Measurements from ENCODE around the gene DDIT3.
"Not testable (repeated sequence)": the region's sequence is repeated elsewhere in the genome, so short reads cannot be mapped to it uniquely, and the experiment has no call there.

DNA sequence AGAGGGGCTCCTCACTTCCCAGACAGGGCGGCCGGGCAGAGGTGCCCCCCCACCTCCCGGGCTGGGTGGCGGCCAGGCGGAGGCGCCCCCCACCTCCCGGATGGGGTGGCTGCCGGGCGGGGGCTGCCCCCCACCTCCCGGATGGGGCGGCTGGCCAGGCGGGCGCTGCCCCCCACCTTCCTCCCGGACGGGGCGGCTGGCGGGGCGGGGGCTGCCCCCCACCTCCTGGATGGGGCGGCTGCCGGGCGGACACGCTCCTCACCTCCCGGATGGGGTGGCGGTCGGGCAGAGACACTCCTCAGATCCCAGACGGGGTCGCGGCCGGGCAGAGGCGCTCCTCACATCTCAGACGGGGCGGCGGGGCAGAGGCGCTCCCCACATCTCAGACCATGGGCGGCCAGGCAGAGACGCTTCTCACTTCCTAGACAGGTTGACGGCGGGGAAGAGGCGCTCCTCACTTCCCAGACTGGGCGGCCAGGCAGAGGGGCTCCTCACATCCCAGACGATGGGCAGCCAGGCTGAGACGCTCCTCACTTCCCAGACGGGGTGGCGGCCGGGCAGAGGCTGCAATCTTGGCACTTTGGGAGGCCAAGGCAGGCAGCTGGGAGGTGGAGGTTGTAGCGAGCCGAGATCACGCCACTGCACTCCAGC, 25.1 kb downstream of the DDIT3 start:
- TF ChIP-seq, protein P1, sequence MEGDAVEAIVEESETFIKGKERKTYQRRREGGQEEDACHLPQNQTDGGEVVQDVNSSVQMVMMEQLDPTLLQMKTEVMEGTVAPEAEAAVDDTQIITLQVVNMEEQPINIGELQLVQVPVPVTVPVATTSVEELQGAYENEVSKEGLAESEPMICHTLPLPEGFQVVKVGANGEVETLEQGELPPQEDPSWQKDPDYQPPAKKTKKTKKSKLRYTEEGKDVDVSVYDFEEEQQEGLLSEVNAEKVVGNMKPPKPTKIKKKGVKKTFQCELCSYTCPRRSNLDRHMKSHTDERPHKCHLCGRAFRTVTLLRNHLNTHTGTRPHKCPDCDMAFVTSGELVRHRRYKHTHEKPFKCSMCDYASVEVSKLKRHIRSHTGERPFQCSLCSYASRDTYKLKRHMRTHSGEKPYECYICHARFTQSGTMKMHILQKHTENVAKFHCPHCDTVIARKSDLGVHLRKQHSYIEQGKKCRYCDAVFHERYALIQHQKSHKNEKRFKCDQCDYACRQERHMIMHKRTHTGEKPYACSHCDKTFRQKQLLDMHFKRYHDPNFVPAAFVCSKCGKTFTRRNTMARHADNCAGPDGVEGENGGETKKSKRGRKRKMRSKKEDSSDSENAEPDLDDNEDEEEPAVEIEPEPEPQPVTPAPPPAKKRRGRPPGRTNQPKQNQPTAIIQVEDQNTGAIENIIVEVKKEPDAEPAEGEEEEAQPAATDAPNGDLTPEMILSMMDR (IDR thresholded peaks at IDR 0.05) = not testable (repeated sequence)
- TF ChIP-seq POLR2A (IDR thresholded peaks at IDR 0.05) = not testable (repeated sequence)
